Fibroblast of skin of right biceps (primary cell): ENCODE results near the gene AMOTL2.

Source experiments
- DNase-seq: peaks from one replicate; pipeline ENCODE4 v3.0.0-alpha.2; 2013

Gene AMOTL2

GRCh38 chr3:134365766-134366065 lies 8.5 kb downstream of the AMOTL2 start:
- peak; percentile 7 for DNase-seq

DNA sequence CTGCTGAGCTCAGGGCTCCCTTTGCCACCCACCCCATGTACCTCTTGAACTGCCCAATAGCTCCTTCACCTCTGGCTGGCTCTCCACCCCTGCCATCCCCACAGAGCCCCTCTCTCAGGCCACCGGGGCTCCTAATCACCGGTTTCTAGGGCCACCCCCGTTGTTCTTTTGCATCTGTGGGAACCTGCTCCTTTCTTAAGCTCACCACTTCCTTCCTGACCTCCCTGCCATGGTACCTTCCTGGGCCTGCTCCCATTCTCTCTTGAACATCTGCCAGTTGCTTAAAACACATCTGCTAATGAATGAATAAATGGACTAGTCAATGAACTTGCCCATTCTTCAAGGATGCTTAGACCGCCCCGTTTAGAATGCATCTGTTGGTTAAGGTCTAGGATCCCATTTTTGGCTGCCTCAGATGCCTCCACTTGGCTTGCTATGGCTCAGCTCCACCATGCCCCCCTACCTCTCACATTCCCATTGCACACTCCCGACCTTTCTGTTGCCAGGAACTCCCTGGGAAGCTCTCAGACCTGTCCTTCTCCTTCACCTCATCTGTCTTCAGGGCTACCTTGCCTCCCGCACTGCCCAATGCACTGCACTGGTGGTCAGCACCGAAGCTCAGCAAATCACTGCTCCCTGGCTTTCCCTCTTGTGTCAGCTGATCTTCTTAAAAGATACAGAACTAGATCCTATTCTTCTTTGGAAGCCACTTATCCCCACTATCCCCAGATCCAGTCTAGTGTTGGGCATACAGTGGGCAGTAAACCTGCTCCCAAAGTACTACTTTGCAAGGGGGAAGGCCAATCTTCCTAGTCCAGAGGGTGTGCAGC lies 9.1 kb downstream of the AMOTL2 start:
- peak; percentile 37 for DNase-seq

DNA sequence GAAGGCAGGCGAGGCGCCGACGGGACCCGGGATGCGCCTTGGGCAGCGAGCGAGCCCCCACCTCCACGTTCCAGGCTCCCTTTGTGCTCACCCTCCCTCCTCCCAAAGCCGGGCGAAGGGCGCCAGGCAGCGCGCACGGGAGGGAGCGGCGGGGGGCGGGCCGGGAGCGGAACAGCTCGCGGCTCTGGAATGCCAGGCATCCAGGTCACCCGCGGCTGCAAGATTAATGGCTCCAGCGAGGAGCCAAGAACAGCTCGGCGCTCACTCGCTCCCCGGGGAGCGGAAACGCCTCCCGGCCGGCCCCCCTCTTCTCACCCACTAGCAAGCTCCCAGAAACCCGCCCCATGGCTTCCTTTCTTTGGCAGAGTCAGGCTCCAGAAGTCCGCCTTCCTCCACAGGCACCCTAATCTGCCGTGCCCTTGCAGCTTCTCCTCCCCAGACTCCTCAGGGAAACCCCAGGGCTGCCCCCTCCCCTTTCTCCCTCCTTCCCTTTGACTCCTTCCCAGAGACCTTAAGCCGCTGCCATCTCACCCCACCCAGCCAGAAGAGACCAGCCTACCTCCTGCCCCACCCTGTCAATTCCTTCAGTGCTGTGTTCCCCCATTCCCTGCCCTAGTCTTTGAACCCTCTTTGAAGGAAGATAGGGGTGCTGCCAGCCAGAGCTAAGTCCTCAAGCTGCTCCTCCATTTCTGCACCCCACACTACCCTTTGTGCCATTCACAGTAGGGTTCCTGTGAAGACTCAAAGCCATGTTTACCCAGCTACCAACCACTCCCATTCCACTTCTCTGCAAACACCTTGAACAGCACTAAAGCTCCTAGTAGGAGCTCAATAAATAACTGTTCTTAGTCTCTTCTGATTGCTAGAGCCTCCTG lies 9.9 kb downstream of the AMOTL2 start:
- peak; percentile 99 for DNase-seq

GRCh38 chr3:134363381-134363755 lies 10.9 kb downstream of the AMOTL2 start:
- DNase-seq = peak; percentile 30

- DNase-seq = peak; percentile 4
Observed at GRCh38 chr3:134362670-134363380, 11.4 kb downstream of the AMOTL2 start.

DNA sequence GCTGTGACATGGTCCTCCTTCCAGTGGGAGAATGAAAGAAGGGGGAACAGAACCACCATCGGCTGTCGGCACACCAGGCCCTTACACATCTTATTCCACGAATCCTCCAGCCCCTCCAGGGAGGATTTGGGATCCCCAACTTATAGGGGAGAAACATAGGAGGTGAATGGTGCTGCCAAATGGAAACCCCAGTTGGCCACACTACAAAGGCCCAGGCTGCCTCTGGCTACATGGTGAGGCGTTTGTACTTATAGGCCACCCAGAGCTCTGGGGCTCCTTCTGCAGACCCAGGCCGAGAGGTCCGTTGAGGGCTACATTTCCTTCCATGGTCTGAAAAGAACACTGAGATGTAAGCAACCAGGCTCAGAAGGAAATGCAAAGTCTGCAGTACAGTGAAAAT lies 12.0 kb downstream of the AMOTL2 start:
- no peak for DNase-seq

DNA sequence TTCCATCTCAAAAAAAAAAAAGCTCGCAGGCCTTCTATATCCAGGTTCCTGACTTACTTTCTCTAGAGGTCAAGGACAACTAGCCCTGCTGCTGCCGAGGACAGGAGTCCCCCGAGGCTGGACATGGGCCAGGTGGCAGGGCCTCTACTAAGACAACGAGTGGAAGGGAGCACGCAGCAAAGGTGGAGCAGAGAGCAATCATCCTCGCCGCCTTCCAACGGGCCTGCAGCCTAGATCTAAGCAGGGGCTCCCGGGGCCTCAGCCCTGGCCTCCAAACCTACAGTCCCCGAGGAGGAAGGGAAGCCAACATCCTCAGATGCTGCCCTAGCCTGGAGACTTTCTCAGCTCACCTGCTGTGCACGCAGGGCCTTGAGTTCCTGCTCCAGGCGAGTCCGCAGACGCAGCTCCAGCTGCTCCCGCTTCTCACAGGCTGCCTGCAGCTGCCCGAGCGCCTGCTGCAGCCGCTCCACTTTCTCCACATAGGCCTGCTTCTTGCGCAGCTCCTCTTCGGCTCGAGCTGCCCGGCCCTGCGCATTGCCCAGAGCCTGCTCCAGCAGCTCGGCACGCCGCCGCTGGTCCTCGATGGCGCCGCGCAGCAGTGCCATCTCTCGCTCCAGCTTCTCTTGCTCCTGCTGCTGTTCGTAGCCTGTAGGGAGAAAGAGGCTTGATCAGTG lies 12.9 kb downstream of the AMOTL2 start:
- DNase-seq = no peak

DNA sequence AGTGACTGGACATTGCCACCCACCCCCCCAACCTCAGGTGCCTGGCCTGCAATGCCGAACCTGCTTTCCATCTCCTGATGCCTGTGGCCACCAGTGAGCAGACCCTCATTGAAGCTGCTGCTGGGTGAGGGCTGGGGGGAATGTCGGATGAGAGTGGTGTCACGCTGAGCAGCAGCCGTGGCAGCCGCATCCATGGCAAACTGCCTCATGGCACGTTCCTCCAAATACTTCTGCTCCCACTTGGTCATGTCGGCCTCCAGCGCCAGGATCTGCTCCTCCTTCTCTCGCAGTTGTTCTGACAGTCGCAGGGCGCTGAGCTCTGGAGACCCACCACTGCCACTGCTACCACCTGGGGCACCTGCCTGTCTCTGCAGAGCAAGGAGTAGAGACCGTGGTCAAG lies 14.2 kb downstream of the AMOTL2 start:
- no peak for DNase-seq

DNA sequence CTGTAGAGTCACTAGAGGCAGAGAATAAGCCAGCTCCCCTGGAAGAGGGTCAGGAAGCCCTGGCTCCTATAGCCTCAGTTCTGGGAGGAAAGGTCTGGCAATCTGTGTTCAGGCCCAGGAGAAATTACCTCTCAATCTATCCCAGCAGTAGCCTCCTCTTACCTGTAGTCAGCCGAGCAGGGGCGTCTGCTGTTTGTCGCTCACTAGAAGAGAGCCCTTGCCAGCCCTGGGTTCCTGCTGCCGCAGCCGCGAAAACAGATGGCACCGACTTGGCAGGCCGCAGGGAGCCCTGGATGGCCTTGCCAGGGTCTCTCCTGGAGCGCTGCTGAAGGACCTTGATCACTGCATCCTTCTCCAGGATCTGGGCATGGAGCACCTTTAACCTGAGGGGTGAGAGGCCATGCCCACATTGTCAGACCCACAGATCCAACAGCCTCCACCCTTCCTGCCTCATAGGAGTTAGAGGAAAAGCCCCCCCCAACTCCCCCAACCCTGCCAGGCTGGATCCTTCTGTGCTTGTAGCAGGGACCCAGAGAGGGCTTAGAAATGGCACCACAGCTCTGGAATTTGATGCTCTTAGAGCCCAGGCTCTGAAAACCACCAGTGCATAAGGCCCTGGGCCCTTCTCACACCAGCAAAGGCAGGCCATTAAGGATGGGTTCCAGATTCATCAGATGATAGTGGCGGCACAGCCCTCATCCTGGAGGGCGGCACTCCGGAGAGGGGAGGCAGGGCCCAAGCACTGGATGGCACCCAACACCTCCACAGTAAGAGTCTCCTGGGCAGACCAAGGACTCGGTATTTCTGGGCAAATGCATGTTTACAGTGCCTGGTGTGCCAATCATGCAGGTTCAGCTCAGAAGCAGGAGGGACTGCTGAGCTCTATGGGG lies 14.9 kb downstream of the AMOTL2 start:
- DNase-seq = no peak

DNA sequence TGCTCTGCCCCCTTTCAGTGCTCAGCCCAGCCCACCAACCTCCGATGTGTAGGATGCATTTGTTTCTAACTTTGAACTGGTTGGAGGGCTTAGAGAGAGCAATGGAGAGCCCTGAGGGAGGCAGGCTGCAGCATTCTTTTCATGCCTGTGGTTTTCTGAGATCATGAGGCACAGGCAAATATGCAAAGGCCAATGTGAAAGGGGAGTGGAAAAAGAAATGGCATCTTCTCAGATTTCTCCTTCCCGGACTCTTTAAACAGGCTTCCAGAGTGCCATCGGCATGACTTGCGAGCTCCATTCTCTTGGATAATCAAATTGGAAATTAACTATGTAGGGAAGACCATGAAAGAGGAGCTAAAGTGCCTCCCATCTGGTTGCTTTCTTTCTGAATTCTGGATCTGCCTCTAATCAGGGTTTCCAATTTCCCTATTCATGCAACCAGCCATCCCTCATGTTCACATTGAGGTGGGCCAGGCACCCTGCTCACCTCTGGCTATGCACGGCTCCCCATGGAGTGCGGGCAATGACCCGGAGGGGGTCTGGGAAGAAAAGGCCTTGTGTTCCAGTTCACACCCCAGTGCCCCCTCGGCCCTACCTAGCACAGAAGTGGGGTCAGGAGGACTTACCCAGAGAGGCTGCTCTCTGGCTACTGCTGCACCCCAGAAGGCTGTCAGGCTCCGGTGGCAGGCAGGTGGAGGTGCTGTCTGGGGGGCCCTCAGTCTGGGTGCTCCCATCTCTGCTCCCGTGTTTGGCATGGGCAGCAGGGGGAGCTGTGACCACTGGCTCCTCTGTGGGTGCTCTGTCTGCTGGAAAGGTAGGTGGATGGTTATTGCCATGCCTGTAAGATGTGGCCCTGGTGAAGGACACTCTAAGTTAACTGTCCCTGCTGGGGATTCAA lies 16.1 kb downstream of the AMOTL2 start:
- peak; percentile 99 for DNase-seq

DNA sequence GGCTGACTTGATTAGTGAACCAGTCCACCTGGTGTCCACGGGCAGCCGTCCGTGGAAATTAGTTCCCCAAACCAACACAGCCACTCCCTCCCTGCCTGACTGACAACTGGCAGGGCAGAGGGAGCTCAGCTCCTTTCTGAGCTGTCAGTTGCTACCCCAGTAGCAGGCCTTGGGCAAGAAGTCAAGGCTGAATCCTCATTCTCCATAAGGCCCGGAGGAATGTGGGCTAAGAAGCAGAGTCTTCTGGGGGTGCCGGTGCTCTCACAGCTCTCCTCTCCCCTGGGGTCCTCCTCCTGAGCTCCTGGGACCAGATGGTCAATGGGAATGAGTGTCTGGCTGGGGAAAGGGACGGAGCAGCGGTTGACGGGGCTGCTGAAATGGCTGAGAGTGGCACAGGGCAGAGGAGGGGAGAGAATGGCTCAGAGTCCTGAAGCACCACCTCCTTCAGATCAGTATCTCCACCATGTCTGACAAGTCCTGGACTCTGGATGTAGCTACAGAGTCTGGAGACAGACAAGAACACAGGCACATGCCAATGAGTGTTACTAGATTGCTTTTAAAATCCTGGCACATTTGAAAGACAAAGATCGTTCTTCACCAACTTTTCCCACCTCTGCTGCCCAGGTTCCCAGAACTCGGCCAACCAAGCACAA lies 16.9 kb downstream of the AMOTL2 start:
- no peak for DNase-seq

GRCh38 chr3:134356411-134357040 lies 17.7 kb downstream of the AMOTL2 start:
- no peak for DNase-seq

GRCh38 chr3:134355416-134355815 lies 18.8 kb downstream of the AMOTL2 start:
- no peak for DNase-seq

- DNase-seq = no peak
Observed at GRCh38 chr3:134354612-134355251, 19.5 kb downstream of the AMOTL2 start.

- no peak for DNase-seq
Observed at GRCh38 chr3:134353831-134354611, 20.2 kb downstream of the AMOTL2 start.

- no peak for DNase-seq
Observed at GRCh38 chr3:134353171-134353825, 20.9 kb downstream of the AMOTL2 start.

DNA sequence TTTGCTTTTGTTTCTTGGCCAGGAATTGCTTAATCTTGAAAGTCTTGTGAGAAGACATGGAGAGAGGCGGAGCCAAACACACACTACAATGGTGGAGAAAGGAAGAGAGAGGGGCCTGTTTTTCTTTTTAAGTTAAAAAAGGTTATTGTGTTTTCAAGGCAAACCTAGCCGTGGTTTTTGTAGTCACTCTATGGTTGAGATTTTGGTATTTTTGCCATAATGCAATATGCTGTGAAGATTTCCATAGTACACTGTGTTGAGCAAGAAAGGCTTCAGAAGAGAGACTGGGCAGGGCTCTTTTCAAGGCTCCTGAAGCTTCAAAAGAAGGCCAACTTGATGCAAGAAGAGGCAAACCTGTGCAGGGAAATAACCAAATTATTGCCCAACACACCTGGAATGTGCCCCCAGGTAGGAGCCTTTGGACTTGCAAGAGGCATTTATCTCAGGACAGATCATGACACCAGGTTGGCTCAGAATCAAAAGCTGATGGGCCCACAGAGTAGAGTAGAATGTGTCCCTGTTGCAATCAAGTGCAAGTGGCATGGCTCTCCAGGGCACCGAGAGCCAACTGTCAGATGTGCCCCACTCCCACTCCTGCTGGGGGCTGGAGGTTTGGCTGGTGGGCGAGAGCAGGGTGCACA lies 22.1 kb downstream of the AMOTL2 start:
- DNase-seq = peak; percentile 46
